ENCODE data around the gene MLYCD.

DNA sequence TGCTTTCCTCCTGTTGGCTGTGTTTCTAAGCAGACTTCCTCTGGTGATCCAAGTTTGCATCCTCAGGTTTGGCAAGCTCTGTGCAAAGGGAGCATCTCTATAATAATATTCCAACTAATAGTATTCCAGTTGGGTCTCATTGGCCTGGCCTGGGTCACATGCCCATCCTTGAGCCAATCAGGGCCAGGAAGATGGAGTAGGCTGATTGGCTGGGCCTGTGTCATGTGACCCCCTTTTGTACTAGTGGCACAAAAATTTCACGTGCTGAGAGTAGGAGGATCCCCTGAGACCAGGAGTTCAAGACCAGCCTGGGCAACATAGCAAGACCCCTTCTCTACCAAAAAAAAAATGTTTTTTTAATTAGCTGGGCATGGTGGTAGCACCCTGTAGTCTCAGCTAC is 35.2 kb upstream of the MLYCD start:
- TF ChIP-seq POLR2A (IDR thresholded peaks at IDR 0.05; ENCODE audit: low read length) (no peak), GATA1 (IDR thresholded peaks at IDR 0.05; ENCODE audit: low read depth, low read length) (no peak)

Measured in erythroblast (primary cell).